ENCODE results near the gene CNOT4.

The CNOT4 gene

DNA sequence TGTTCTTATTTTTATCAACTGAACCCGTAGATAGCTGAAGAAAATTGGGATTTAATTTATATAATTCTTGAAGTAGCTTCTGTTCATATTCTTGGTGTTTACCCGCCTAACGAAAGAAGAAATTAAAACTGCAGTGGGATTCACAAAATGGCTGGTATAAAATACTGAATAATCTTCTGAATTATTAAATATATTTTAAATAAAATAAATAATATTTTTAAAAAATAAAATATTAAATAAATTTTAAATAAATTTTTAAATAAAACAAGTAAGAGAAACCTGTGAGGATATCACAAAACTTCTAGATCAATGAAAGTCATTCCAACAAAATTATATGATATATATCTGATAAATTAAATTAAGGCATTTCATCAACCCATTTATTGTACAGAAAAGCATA, 99.4 kb downstream of the CNOT4 start:
- H3K27ac ChIP-seq = no peak overlapping the region
- no peak overlapping the region for H3K4me3 ChIP-seq

DNA sequence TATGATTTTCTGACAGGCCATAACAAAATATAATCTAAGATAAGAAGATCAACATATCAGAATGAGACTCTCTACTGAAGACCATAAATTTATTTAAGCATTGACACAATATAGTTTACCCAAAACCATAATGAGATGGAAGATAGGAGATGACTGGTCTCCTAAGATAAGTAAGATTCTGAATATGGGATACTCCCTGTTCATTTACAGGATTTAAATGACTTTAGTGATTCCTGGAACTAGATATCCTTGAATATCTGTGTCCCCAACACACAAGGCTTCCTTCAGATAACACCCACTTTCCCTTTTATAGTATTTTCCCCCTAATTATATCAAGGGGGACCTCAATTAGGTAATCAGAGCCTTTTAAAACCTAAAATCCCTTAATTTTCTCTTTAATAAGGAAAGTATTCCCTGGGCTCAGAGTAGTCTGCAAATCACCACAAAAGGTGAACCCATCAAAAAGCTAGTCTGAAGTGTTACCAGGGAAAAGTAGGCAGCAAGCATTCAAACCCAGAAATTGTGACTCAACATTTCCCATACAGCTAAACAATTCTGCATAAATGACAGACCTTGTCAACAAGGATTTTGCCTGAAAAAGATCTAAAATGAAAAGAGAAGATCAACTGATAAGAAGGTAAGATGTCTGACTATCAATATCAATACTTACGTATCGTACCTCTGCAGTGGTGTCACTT, 99.9 kb downstream of the CNOT4 start:
- H3K4me3 ChIP-seq = no peak overlapping the region
- no peak overlapping the region for H3K27ac ChIP-seq

DNA sequence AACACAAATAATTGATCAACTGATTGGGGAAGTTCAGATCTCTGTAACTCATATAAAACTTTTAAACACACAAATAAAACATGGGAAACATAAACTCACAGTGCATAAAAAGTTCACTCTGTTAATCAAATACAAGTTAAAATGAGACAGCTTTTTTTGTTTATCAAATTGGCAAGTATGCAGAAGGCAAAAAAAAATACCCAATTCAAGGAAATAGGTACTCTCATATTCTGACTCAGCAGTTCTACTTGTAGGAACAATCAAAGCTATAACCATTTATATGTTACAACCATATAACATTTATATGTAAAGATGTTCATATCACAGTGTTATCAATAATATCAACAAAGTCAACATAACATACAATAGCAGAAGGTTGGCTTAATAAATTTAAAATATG, 102.0 kb downstream of the CNOT4 start:
- no peak overlapping the region for H3K27ac ChIP-seq
- H3K4me3 ChIP-seq = no peak overlapping the region

DNA sequence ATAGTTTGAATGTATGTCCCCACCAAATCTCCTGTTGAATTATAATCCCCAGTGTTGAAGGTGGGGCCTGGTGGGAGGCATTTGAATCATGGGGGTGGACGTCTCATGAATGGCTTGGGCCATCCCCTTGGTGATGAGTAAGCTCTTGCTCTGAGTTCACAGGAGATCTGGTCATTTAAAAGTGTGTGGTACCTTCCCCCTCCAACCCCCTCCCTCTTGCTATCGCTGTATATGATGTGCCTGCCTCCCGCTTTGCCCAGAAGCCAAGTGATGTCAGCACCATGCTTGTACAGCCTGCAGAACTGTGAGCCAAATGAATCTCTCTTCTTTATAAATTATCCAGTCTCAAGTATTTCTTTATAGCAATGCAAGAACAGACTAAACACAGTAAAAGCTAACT, 103.0 kb downstream of the CNOT4 start:
- no peak overlapping the region for H3K27ac ChIP-seq
- no peak overlapping the region for H3K4me3 ChIP-seq

DNA sequence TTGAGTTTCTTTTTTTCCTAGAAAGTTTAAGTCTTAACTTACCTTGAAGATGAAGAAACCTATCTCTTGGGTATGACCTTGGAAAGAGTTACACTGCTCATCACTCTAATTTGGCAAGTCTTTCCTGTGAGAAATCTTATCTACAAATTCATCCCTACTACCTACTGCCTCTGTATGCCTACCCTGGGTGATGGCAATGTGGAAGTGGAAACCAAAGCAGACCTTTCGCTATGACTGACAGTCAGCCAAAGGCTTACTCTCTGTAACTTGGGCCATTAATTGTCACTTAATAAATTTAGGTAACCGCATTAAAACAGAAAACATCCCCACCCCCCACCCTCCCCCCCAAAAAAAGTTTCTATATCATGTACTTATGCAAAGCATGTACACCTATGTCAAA, 103.9 kb downstream of the CNOT4 start:
- Histone ChIP-seq H3K4me3 (no peak overlapping the region), H3K27ac (no peak overlapping the region)

DNA sequence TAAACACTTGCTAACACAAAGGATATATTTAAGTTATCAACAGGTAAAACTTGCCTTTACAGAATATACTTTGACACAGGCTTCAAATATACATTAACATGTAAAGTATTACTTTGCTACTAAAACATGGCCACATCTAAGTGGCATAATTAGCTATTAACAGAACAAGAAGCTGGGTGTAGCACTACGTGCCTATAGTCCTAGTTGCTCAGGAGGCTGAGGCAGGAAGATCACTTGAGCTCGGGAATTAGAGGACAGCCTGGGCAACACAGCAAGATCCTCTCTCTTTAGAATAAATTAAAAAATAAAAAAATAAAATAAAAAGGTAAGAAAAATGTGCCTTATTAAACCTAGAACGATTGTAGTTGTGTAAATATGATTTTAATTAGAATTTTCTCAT, 106.6 kb downstream of the CNOT4 start:
- Histone ChIP-seq H3K27ac (no peak overlapping the region), H3K4me3 (no peak overlapping the region)

DNA sequence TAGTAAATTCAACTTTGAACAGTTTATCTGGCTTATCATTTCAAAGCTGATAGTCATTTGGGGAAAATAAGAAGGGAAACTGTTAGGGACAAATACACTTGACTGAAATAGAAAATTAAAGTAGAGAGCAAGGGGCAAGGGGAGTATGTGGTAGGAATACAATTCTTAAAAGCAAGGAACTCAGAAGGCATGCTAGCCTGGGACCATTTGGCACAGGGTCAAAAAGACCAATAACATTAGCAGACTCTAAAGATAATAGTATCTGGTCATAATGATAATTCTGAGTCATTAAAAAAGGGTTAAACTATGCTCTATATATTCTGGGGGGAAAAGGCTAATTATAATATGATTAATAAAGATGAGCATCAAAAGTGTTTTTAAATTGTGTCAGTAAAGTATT, 112.2 kb downstream of the CNOT4 start:
- H3K4me3 ChIP-seq = no peak overlapping the region
- no peak overlapping the region for H3K27ac ChIP-seq

DNA sequence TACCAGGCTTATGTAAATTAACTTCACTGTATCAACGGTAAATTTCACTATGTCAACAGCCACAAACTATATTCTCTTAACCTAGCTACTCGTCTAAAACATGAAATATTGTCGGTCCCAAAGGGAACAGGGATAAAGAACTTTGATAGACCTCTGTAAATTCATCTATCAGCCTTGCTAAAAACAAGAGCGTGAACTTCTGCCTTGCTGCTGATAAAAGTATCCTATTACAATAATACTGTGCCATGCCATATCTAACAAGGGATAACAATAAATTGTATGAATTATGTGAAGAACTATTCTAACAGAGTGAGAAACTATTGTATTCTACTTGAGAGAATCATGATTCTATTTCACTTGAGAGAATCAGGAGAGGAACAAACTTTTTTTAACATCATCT, 117.2 kb downstream of the CNOT4 start:
- no peak overlapping the region for H3K27ac ChIP-seq

DNA sequence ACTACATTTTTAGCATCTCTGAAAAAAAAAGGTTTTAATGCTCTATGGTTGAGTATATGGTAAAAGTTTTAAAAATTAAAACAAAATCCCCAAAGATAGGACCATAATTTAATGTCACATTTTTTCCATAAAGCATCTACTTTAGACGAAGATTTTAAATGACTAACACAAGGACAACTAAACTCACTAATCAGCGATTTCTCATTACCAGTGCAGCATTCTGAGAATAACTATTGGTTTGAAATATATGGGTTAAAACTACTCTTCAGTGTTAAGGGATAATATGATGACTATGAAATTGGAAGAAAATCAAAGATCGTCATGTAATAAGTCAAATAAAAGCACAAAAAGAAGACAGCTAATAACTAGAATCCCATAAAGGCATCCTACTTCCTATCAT, 118.4 kb downstream of the CNOT4 start:
- no peak overlapping the region for H3K4me3 ChIP-seq
- H3K27ac ChIP-seq = no peak overlapping the region

More for the DNA sequence above, 117.2 kb downstream of the CNOT4 start:
- no peak overlapping the region for H3K4me3 ChIP-seq

DNA sequence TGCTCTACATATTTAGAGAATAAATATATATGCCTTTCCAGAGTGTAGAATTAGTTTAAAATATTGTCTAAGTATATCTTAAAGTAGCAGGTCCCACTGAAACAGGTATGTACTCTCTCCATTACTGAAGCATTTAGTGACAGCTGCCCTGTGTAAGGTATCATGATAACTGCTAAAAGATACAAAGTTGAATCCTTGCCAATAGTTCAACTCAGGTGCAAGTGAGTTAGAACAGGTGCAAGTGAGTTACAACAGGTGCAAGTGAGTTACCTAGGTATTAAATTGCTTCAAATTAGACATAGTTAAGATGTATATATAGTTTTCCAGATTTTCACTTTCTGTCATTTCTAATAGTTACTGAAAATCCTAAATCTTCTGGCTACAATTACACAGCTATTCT, 119.1 kb downstream of the CNOT4 start:
- H3K27ac ChIP-seq = no peak overlapping the region
- no peak overlapping the region for H3K4me3 ChIP-seq

DNA sequence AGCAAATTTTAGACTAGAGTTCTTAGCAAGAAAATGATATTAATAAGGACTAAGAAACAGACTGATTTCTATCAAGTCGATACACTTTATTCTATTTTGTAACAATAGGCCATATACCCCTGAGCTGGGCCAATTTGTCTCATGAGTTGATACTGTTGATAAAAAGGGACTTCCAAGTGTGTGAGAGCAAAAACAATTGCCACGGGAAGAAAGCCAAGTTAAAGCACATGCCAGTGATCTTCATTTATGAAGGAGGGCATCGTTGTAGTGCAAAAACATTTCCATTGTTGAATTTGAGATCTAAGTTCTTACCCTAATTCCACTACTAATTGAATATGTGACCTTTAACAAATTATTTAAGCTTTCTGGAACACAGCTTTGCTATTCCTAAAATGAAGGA, 119.9 kb downstream of the CNOT4 start:
- Histone ChIP-seq H3K4me3 (no peak overlapping the region), H3K27ac (no peak overlapping the region)

DNA sequence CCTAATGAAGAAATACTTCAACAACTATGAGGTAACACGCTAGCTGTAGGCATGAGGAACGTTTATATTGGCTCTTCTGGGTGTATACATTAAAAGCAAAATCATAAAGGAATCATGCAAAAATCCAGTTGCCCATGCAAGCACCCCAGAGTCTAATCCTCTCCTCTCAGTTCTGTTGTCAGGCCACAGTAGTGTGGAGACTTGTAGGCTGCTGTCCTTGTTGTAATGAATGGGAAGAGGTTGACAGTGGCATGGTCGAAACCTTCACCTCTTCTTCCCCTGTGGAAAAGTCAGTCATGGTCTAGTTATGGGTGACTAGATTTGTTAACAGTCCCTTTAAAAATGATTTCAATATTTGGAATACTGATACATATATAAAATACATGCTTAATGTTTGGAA, 121.3 kb downstream of the CNOT4 start:
- Histone ChIP-seq H3K27ac (no peak overlapping the region), H3K4me3 (no peak overlapping the region)

DNA sequence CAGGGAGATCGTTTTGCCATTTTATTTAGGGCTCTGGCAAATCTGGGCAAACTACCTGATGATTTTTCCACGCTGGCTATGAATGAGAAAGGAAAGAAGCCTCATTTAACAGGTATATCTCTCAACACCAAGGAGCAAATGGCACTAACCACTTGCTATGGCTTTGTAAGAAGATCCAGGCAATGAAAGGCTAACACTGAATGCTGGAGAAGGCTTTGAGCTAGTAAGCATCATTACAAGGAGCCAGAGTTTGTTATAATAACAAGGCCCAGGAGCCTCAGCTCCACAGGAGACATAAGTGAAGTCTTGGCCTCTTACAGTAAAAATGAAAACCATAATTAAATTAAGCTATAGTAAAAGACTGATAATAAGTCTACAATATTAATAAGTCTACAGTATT, 123.1 kb downstream of the CNOT4 start:
- Histone ChIP-seq H3K4me3 (no peak overlapping the region), H3K27ac (no peak overlapping the region)

DNA sequence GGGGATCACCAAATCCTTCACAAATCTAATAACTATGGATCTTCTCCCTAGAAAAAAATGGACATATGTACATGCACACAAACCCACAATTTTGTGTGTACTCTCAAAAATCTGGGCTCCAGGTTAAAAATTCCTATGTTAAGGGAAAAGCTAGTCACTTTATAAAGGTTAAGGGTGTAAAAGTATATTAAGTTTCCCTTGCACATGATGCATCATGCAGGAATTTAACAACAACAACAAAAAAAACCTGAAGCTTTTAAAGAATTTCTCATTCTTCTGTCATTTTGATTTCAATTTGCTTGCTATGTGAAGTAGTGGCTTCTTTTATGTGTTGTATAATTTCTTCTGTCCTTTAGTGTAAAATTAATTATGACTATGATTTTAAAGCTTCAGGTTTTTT, 123.7 kb downstream of the CNOT4 start:
- no peak overlapping the region for H3K4me3 ChIP-seq
- H3K27ac ChIP-seq = no peak overlapping the region

DNA sequence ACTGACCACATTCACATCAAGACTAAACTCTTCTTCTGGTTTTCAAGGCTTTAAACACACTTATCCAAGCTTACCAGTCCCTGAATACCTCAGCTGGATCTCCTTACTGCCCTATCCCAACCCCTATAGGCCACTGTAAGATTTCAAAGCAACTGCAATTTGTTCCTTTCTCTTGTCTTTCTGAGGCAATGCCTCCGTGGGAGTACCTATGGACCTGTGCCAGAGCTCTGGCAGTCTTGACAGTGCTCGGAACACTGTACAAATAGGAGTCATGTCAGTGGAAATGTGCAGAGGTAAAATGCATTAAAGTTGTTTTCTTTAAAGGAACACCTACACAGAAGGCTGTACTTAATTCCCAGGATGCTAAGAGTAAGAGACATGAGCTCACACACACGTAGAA, 124.7 kb downstream of the CNOT4 start:
- H3K27ac ChIP-seq = no peak overlapping the region
- no peak overlapping the region for H3K4me3 ChIP-seq

DNA sequence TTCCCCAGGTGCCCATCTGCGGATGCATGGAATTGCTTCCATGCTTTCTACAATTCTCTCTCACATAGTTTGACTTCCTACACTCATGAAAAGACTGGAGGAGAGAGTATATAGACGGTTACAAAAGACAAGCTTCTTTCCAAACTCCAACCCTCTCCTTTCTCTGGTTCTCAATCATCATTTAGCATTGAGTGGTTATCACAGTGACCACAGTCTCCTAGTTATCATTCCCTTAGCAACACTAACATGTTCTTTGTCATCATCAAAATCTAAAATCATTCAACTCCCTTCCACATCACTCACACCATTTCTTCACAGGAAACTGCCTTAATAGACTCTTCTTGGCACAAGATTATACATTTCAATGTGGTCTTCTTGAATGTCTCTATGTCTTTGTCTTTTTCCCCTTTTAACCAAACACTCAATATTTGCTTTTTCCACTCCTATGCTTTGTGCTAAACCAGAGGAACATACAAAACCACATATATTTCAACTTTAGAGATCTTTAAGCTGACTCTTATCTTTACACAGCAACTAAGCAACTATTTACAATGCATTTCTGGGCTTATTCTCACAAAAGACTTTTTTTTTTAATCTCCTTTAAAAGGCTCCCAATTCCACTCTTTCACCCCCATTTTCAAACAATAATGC, 126.3 kb downstream of the CNOT4 start:
- H3K27ac ChIP-seq = no peak overlapping the region
- no peak overlapping the region for H3K4me3 ChIP-seq

DNA sequence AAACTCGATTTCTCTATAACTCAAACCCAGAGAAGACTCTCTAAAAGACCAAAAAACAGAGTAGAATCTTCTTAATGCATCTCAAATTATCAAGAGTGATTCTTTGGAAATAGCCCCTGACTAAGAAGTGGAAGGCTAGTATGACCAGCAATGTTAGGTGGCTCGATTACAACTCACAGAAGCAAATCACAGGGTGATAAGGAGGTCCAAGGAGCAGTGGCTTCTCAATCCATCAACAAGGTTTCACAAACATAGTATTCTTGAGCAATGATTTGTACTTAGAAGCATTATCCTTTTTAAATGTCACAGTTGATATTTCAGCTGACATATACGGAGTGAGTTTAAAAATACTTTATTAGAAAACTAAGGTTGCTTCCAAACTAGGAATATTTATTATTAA, 127.7 kb downstream of the CNOT4 start:
- H3K4me3 ChIP-seq = no peak overlapping the region
- H3K27ac ChIP-seq = no peak overlapping the region

DNA sequence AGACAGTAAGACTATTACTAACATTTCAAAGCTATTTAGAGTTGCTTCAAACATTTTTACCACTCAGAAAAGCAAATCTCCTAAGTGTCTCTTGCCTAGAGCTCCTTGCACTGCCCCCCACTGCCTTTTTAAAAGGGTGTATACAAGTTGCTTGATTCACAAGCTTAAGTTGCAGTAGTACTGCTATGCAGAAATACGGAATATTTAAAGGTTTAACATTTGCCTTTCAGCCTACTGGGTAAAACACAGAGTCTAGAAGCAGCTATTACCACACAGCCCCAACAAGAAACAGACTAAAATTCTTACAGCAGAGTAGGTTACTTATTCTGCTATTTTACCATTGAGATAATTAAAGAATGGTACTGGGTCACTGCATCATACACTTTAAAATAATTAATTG, 128.5 kb downstream of the CNOT4 start:
- H3K27ac ChIP-seq = no peak overlapping the region

DNA sequence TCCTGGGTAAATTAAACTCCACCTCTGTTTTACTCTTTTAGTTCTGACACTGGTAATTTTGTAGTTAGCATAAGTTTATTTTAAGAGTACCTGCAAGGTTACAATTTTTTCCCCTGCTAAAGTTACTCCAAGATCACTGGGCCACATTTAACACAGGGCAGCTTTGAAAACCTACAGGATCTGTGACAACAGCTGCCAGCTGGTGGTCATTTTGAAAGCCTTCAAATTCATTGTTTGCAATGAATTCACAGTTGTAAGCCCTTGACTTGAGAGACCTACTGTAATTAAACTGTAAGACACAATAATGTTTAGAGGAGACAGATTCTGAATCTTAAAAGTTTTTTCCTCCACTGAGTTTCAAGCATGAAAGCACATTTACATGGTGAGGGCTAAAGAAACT, 129.6 kb downstream of the CNOT4 start:
- H3K4me3 ChIP-seq = no peak overlapping the region

More for the DNA sequence above, 128.5 kb downstream of the CNOT4 start:
- H3K4me3 ChIP-seq = no peak overlapping the region

DNA sequence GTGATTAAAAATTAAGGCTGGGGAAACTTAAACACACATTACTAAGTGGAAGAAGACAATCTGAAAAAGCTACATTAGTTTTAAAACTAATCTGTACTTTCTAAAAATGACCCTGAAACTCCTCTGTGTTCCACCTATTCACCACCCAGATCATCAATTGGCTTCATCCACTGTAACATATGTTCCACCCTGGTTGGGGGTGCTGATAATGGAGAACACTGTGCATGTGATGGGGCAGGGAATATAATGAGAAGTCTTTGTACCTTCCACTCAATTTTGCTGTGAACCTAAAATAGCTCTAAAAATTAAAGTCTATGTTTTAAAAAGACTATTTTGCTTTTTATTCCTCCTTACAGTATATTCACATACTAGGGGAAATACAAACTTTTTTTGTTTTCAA, 132.7 kb downstream of the CNOT4 start:
- Histone ChIP-seq H3K4me3 (no peak overlapping the region), H3K27ac (no peak overlapping the region)

More for the DNA sequence above, 129.6 kb downstream of the CNOT4 start:
- H3K27ac ChIP-seq = no peak overlapping the region

DNA sequence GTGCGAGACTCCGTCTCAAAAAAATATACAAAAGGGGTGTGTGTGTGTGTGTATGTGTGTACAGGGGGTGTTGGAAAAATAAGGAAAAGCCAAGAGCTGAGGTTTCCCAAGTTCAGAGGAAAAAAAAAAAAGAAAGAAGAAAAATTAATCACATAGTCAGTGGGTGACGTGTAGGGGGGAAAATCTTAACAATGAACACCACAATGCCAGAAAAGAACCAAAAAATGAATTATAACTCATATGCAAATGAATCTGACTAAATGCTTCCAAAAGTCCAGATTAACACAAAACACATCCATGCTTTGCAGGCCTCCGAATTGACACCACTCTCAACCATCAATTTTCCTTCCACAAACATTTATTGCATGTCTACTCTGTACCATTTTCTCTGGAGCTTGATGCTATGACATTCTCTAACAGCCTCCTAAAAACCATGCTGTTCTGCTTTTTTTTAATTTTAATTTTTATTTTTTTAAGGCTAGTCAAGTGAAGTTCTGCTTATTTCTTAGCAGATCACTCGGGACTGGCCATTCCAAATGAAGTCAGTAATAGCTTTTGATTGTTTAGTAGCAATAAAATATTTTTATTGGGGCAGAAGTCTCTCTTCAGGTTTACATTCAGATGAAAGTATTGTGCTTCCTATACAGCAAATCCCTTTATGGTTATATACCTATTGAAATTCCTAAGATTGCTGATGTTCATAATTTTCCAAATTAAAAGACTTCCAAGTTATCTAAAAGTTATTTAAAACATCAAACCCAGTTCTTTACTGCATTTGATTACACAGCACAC, 133.8 kb downstream of the CNOT4 start:
- Histone ChIP-seq H3K27ac (no peak overlapping the region), H3K4me3 (no peak overlapping the region)

Measured in skin epidermis (tissue), 12 donors.